ENCODE measurements around the gene ANAPC16.
"Not testable (repeated sequence)": the region's sequence is repeated elsewhere in the genome, so short reads cannot be mapped to it uniquely, and the experiment has no call there.

The ANAPC16 gene

DNA sequence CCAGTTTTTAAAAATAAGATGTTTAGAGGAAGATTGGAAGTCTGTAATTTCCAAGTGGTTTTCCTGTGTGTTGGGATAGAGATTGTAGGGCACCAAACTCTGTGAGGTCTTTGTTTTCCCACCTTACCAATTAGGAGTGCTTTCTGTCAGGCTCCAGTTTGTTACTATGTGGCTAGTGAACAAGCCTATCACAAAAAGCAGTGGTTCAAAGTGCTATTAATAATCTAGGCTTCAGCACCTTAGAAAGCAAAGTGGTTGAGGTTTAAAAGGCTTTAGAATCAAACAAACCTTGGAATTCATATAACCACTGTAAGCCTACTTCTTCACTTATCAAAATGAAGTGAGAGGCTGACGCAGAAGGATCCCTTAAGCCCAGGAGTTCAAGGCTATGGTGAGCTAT lies 11.1 kb upstream of the ANAPC16 start:
- TF ChIP-seq, protein P1, sequence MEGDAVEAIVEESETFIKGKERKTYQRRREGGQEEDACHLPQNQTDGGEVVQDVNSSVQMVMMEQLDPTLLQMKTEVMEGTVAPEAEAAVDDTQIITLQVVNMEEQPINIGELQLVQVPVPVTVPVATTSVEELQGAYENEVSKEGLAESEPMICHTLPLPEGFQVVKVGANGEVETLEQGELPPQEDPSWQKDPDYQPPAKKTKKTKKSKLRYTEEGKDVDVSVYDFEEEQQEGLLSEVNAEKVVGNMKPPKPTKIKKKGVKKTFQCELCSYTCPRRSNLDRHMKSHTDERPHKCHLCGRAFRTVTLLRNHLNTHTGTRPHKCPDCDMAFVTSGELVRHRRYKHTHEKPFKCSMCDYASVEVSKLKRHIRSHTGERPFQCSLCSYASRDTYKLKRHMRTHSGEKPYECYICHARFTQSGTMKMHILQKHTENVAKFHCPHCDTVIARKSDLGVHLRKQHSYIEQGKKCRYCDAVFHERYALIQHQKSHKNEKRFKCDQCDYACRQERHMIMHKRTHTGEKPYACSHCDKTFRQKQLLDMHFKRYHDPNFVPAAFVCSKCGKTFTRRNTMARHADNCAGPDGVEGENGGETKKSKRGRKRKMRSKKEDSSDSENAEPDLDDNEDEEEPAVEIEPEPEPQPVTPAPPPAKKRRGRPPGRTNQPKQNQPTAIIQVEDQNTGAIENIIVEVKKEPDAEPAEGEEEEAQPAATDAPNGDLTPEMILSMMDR (IDR thresholded peaks at IDR 0.05; ENCODE audit: low read depth, low read length) = no peak
- DNase-seq (ENCODE audit: low read depth in 2 of 2) = no peak
- H3K4me3 ChIP-seq (replicated peaks in 1 of 2; ENCODE audit: low read depth in 2 of 2, low read length in 2 of 2) = no peak overlapping the region

DNA sequence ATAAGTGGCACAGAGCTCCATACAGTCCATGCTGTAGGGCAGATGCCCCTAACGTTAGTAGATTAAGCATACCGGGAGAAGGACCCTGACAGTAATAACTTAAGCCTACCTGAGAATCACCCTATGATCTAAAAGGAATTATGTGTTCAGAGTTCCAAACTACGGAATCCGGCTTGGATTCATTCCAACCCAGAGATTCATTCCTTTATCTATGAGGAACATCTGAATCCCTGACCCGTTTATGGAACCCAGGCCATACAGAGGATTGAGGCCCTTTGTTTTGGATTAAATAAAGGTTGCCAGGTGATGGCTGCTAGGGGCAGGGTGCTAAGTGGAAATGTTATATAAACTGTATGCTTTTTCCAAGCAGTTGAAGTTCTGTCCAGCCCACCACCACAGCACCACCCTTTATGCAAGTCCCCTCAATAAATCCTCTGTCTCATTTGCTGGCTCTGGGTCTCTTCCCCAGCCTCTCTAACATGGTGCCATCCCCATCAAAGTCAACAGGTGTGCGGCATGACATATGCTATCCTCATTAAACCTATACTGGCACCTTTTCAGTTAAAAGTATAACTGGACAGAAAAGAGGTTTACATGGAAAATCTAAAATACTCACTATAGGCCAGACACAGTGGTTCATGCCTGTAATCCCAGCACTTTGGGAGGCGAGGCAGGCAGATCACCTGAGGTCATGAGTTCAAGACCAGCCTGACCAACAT lies 9.1 kb upstream of the ANAPC16 start:
- TF ChIP-seq, protein P1 (IDR thresholded peaks at IDR 0.05; ENCODE audit: low read depth, low read length) = no peak
- DNase-seq (ENCODE audit: low read depth in 2 of 2) = no peak
- no peak overlapping the region for H3K4me3 ChIP-seq (replicated peaks in 1 of 2; ENCODE audit: low read depth in 2 of 2, low read length in 2 of 2)

DNA sequence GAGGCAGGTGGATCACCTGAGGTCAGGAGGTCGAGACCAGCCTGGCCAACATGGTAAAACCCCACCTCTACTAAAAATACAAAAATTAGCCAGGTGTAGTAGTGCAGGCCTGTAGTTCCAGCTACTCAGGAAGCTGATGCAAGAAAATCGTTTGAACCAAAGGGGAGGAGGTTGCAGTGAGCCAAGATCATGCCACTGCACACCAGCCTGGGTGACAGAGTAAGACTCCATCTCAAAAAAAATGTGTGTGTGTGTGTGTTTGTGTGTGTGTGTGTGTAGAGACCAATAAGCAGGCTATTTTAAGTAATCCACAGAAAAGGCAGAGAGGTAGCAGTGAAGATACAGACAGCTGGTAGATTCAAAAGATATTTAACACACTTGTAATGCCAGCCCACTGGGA lies 7.3 kb upstream of the ANAPC16 start:
- DNase-seq (ENCODE audit: low read depth in 2 of 2); H3K4me3 ChIP-seq (replicated peaks in 1 of 2; ENCODE audit: low read depth in 2 of 2, low read length in 2 of 2): not testable (repeated sequence)

DNA sequence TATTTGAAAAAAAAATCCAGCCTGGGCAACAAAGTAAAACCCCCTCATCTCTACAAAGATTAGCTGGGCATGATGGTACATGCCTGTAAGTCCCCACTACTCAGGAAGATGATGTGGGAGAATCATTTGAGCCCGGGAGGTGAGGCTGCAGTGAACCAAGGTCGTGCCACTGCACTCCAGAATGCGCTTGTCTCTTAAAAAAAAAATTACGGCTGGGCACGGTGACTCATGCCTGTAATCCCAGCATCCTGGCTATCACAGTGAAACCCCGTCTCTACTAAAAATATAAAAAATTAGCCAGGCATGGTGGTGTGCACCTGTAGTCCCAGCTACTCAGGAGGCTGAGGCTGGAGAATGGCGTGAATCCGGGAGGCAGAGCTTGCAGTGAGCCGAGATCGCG lies 4.4 kb upstream of the ANAPC16 start:
- DNase-seq (ENCODE audit: low read depth in 2 of 2) = not testable (repeated sequence)

DNA sequence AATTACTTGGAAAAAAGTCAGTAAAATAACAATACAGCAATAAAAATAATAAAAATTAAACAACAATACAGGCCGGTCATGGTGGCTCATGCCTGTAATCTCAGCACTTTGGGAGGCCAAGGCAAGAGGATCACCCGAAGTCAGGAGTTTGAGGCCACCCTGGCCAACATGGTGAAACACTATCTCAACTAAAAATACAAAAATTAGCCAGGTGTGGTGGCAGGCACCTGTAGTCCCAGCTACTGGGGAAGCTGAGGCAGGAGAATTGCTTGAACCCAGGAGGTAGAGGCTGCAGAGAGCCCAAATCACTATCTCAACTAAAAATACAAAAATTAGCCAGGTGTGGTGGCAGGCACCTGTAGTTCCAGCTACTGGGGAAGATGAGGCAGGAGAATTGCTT lies 4.0 kb upstream of the ANAPC16 start:
- DNase-seq (ENCODE audit: low read depth in 2 of 2); H3K4me3 ChIP-seq (replicated peaks in 1 of 2; ENCODE audit: low read depth in 2 of 2, low read length in 2 of 2): not testable (repeated sequence)

More for the DNA sequence above, 4.4 kb upstream of the ANAPC16 start:
- not testable (repeated sequence) for H3K4me3 ChIP-seq (replicated peaks in 1 of 2; ENCODE audit: low read depth in 2 of 2, low read length in 2 of 2)

DNA sequence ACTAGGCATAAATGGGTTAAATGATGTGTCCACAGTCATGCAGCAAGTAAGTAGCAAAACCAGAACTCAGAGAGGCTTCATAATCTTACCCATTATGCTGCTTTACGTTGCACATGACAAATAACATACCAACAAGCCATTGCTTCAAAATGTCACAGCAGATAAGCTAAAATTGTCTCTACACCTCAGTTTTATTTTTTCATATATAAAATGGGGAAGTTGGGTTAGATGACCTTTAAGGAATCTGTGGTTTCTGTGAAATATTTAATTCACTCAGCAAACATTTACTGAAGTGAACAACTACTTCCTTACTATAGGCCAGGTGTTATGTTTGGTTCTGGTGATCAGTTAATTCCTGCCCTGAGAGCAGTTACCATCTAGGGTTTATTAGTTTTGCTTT lies 2.5 kb downstream of the ANAPC16 start:
- H3K4me3 ChIP-seq (replicated peaks in 1 of 2; ENCODE audit: low read depth in 2 of 2, low read length in 2 of 2) = no peak overlapping the region
- TF ChIP-seq, protein P1 (IDR thresholded peaks at IDR 0.05; ENCODE audit: low read depth, low read length) = no peak
- DNase-seq (ENCODE audit: low read depth in 2 of 2) = no peak

DNA sequence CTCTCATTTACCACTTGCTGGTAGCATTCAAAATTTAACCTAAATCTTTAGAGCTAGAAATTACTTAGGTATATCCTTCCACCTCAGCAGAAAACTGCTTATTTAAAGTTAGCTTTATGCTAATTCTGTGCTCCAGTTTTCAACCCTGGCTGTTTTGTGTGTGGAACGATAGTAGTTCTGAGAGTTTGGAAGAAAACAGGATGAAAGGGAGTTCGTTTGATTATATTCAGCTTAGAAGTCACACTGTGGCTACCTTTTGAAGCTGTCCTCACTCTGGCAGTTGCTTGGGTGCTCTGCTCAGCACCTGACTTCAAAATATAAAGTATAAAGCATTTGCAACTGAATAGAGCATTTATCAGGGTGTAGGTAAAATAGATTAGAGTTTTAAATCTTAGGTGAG lies 2.9 kb downstream of the ANAPC16 start:
- TF ChIP-seq, protein P1 (IDR thresholded peaks at IDR 0.05; ENCODE audit: low read depth, low read length) = no peak
- no peak overlapping the region for H3K4me3 ChIP-seq (replicated peaks in 1 of 2; ENCODE audit: low read depth in 2 of 2, low read length in 2 of 2)
- DNase-seq (ENCODE audit: low read depth in 2 of 2) = no peak

DNA sequence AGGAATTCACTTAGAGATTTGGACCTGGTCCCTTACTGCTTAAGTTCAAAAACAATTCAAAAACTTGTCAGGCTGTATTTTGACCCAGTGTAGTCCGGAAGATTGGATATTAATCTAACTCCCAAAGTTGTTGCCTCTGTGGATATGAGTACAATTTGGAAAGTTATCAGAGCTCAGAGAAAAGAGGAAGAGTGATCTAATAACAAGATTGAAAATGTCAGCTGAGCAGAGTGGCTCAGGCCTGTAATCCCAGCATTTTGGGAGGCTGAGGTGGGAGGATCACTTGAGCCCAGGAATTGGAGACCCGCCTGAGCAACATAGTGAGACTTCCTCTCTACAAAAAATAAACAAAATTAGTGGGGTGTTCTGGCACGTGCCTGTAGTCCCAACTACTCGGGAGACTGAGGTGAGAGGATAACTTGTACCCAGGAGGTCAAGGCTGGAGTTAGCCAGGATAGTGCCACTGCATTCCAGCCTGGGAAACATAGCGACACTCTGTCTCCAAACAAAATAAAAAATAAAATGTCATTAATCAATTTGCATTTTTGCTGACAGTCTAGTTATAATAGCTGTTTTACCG lies 3.5 kb downstream of the ANAPC16 start:
- no peak overlapping the region for H3K4me3 ChIP-seq (replicated peaks in 1 of 2; ENCODE audit: low read depth in 2 of 2, low read length in 2 of 2)
- TF ChIP-seq, protein P1 (IDR thresholded peaks at IDR 0.05; ENCODE audit: low read depth, low read length) = no peak

More for the DNA sequence above, 3.5 kb downstream of the ANAPC16 start:
- no peak for DNase-seq (ENCODE audit: low read depth in 2 of 2)
